K562 (cell line): ENCODE data around the gene ZNF487. TPM values are rescaled to one million over a fixed set of nuclear protein-coding genes. Genes with fewer than 3 reads are reported as not detected.

Source experiments
- BCL6 ChIP-seq: fragments of 250-450 bp; sonication (Bioruptor Pico); IDR thresholded peaks from 2 replicates; pipeline ENCODE4 v1.4.0; 2020
- CXXC5 ChIP-seq: fragments of 250-450 bp; sonication (Bioruptor Pico); IDR thresholded peaks from 2 replicates; pipeline ENCODE4 v1.8.0; 2022; ENCODE audit warnings: inconsistent platforms, mild to moderate bottlenecking, moderate library complexity
- ERF ChIP-seq: fragments of 450-650 bp; formaldehyde crosslinking; IDR thresholded peaks from 2 replicates; pipeline ENCODE4 v1.4.0; 2020; ENCODE audit warnings: mild to moderate bottlenecking, mixed read lengths
- L3MBTL2 ChIP-seq: fragments of 450-650 bp; IDR thresholded peaks from 2 replicates; pipeline ENCODE4 v1.6.1; 2016; ENCODE audit warnings: mild to moderate bottlenecking, moderate library complexity
- MECOM ChIP-seq: fragments of 250-450 bp; sonication (Bioruptor Pico); IDR thresholded peaks from 2 replicates; pipeline ENCODE4 v1.8.0; 2022; ENCODE audit warnings: inconsistent platforms
- RBM17 ChIP-seq: fragments of 200-400 bp; formaldehyde crosslinking; IDR thresholded peaks from 2 replicates; pipeline ENCODE4 v1.6.1; 2017; ENCODE audit warnings: low read depth, mild to moderate bottlenecking, low read length, borderline replicate concordance
- STAT5A ChIP-seq: IDR thresholded peaks from 2 replicates; pipeline ENCODE4 v1.6.1; 2012; ENCODE audit warnings: low read length, inconsistent platforms, borderline replicate concordance
- TBL1XR1 ChIP-seq, 2 experiments: IDR thresholded peaks; 2 replicates each; pipeline ENCODE4 v1.6.1; 2012; ENCODE audit warnings: improper control_type of control experiment in 2 of 2, low read length in 2 of 2, mild to moderate bottlenecking in 1 of 2
- TEAD2 ChIP-seq: fragments of 450-650 bp; IDR thresholded peaks from 2 replicates; pipeline ENCODE4 v1.6.1; 2016; ENCODE audit warnings: missing genetic modification characterization, control low read depth, missing compliant biosample characterization
- YBX1 ChIP-seq: fragments of 450-650 bp; IDR thresholded peaks from 2 replicates; pipeline ENCODE4 v1.7.1; 2016; ENCODE audit warnings: mild to moderate bottlenecking
- ZNF197 ChIP-seq: fragments of 200-800 bp; sonication (Bioruptor generic); IDR thresholded peaks from 2 replicates; pipeline ENCODE4 v1.6.1; 2016; ENCODE audit warnings: low read depth, missing genetic modification characterization, missing compliant biosample characterization
- ZNF717 ChIP-seq: fragments of 250-450 bp; sonication (Bioruptor Pico); IDR thresholded peaks from 2 replicates; pipeline ENCODE4 v1.5.0; 2021
- polyA plus RNA-seq, 8 experiments: library from polyadenylated mRNA; depleted of rRNA in 4 of 8; stranded (reverse) in 5 of 8; unstranded in 3 of 8; fragments of >200 nt; fragmentation: Nextera tagmentation in 2 of 8; fragmentation: Illumina TruSeq in 1 of 8; extraction: Ambion mirVana in 2 of 8; extraction: Trizol in 1 of 8; gene quantifications; 2 replicates each; pipeline versions ENCODE4 v1.2.1 to v1.2.3, GENCODE V29; 2011 to 2014; ENCODE audit warnings: inconsistent platforms in 1 of 8, missing spikeins in 1 of 8
- total RNA-seq, 7 experiments: library from RNA; depleted of rRNA in 6 of 7; stranded (reverse); fragments of >200 nt in 6 of 7; fragmentation: Illumina TruSeq in 2 of 7; extraction: Trizol in 2 of 7; gene quantifications; 2 replicates each; pipeline versions ENCODE4 v1.2.1 to v1.2.3, GENCODE V29; 2011 to 2021; ENCODE audit warnings: low replicate concordance in 1 of 7
- TF ChIP-seq, protein P1 (sequence below): fragments of 250-450 bp; sonication (Bioruptor Pico); IDR thresholded peaks from 2 replicates; pipeline ENCODE4 v1.8.0; 2022; ENCODE audit warnings: moderate library complexity, mild to moderate bottlenecking, inconsistent platforms
- TF ChIP-seq, protein P2 (sequence below), 3 experiments: fragments of 200-800 bp in 1 of 3; fragments of 250-450 bp in 1 of 3; fragments of 450-650 bp in 1 of 3; sonication (Bioruptor Pico) in 1 of 3; sonication (Bioruptor generic) in 1 of 3; formaldehyde crosslinking in 1 of 3; IDR thresholded peaks; 2 replicates each; pipeline versions ENCODE4 v1.6.1 to v1.8.0; 2016 to 2022; ENCODE audit warnings: mild to moderate bottlenecking in 2 of 3, missing genetic modification characterization in 2 of 3, missing compliant biosample characterization in 1 of 3, moderate library complexity in 1 of 3
- TF ChIP-seq, protein P3 (sequence below): fragments of 450-650 bp; IDR thresholded peaks from 2 replicates; pipeline ENCODE4 v1.6.1; 2014; ENCODE audit warnings: low read depth, mild to moderate bottlenecking, moderate library complexity, borderline replicate concordance
- TF ChIP-seq, protein P4 (sequence below): fragments of 200-800 bp; sonication (Bioruptor generic); IDR thresholded peaks from 2 replicates; pipeline ENCODE4 v1.6.1; 2017; ENCODE audit warnings: missing genetic modification characterization, missing compliant biosample characterization
- TF ChIP-seq, protein P5 (sequence below): fragments of 250-450 bp; sonication (Bioruptor Pico); IDR thresholded peaks from 2 replicates; pipeline ENCODE4 v1.4.0; 2020

Gene ZNF487
- total and polyA plus RNA-seq, 9 of the 15 experiments (the other 6 are each of a cell fraction or from before 2014, with no cell fraction given): 1.9 to 6.5 (median 4.2) TPM

DNA sequence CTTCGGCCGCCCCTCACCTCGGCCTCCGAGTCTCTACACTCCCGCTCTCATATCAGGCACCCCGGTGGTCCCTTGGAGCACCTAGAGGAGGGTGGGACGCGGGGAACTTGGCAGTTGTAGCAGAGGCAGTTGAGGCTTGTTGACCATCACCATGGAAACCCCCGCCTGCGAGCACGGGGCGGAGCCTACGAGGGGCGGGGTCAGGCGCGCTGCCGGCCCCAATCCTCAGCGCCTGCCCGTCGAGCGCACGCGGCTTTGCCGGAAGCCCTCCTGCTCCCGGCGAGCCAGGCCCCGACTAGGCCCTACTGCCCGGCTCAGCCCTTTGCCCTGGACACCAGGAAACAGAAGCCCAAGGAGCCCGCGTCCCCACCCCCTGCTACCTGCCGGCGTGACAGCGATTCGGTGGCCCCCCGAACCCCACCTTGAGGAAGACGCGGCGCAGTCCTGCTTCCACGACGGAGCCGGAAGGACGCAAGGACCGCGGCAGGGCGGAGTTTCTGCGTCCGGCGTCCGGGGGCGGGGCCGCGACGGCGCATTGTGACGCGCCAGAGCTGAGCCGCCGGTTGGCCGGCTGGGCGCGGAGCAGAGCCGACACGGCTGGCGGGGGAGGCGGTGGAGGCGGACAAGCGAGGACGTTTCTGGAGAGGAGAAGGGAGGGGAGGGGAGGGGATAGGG is 28.1 kb upstream of the ZNF487 start, which contains the start of gene HNRNPF (continued):
- peak; percentile 100 for TF ChIP-seq L3MBTL2
- TF ChIP-seq STAT5A: no peak
- TF ChIP-seq, protein P1, sequence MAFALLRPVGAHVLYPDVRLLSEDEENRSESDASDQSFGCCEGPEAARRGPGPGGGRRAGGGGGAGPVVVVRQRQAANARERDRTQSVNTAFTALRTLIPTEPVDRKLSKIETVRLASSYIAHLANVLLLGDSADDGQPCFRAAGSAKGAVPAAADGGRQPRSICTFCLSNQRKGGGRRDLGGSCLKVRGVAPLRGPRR: no peak
- TF ChIP-seq, protein P2, sequence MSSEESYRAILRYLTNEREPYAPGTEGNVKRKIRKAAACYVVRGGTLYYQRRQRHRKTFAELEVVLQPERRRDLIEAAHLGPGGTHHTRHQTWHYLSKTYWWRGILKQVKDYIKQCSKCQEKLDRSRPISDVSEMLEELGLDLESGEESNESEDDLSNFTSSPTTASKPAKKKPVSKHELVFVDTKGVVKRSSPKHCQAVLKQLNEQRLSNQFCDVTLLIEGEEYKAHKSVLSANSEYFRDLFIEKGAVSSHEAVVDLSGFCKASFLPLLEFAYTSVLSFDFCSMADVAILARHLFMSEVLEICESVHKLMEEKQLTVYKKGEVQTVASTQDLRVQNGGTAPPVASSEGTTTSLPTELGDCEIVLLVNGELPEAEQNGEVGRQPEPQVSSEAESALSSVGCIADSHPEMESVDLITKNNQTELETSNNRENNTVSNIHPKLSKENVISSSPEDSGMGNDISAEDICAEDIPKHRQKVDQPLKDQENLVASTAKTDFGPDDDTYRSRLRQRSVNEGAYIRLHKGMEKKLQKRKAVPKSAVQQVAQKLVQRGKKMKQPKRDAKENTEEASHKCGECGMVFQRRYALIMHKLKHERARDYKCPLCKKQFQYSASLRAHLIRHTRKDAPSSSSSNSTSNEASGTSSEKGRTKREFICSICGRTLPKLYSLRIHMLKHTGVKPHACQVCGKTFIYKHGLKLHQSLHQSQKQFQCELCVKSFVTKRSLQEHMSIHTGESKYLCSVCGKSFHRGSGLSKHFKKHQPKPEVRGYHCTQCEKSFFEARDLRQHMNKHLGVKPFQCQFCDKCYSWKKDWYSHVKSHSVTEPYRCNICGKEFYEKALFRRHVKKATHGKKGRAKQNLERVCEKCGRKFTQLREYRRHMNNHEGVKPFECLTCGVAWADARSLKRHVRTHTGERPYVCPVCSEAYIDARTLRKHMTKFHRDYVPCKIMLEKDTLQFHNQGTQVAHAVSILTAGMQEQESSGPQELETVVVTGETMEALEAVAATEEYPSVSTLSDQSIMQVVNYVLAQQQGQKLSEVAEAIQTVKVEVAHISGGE (CRISPR knock-in tag; IDR thresholded peaks at IDR 0.05): peak in 1 of 3 experiments; percentile 90; a peak in 2 of 6 replicates
- TF ChIP-seq CXXC5 (CRISPR knock-in tag): peak; percentile 98
- TF ChIP-seq, protein P3, sequence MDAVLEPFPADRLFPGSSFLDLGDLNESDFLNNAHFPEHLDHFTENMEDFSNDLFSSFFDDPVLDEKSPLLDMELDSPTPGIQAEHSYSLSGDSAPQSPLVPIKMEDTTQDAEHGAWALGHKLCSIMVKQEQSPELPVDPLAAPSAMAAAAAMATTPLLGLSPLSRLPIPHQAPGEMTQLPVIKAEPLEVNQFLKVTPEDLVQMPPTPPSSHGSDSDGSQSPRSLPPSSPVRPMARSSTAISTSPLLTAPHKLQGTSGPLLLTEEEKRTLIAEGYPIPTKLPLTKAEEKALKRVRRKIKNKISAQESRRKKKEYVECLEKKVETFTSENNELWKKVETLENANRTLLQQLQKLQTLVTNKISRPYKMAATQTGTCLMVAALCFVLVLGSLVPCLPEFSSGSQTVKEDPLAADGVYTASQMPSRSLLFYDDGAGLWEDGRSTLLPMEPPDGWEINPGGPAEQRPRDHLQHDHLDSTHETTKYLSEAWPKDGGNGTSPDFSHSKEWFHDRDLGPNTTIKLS: peak; percentile 89
- TF ChIP-seq YBX1: no peak
- peak in 1 of 2 experiments; percentile 0; a peak in 1 of 4 replicates for TF ChIP-seq TBL1XR1 (IDR thresholded peaks at IDR 0.05; ENCODE audit: low read length in 2 of 2)
- no peak for TF ChIP-seq MECOM
- no peak for TF ChIP-seq ZNF197 (CRISPR knock-in tag)
- TF ChIP-seq, protein P4, sequence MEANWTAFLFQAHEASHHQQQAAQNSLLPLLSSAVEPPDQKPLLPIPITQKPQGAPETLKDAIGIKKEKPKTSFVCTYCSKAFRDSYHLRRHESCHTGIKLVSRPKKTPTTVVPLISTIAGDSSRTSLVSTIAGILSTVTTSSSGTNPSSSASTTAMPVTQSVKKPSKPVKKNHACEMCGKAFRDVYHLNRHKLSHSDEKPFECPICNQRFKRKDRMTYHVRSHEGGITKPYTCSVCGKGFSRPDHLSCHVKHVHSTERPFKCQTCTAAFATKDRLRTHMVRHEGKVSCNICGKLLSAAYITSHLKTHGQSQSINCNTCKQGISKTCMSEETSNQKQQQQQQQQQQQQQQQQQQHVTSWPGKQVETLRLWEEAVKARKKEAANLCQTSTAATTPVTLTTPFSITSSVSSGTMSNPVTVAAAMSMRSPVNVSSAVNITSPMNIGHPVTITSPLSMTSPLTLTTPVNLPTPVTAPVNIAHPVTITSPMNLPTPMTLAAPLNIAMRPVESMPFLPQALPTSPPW: peak; percentile 97
- TF ChIP-seq, protein P5, sequence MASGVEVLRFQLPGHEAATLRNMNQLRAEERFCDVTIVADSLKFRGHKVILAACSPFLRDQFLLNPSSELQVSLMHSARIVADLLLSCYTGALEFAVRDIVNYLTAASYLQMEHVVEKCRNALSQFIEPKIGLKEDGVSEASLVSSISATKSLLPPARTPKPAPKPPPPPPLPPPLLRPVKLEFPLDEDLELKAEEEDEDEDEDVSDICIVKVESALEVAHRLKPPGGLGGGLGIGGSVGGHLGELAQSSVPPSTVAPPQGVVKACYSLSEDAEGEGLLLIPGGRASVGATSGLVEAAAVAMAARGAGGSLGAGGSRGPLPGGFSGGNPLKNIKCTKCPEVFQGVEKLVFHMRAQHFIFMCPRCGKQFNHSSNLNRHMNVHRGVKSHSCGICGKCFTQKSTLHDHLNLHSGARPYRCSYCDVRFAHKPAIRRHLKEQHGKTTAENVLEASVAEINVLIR (CRISPR knock-in tag): peak; percentile 84
- peak; percentile 90; the same call in 1 of the 2 replicates for TF ChIP-seq ERF (CRISPR knock-in tag)
- no peak for TF ChIP-seq ZNF717 (CRISPR knock-in tag)
- no peak for TF ChIP-seq RBM17
- no peak for TF ChIP-seq TEAD2
- no peak for TF ChIP-seq BCL6 (CRISPR knock-in tag)
